CD4-positive, CD25-positive, alpha-beta regulatory T cell (primary cell): Measurements from ENCODE around the gene MOB3B. TPM values are rescaled to one million over a fixed set of nuclear protein-coding genes. Genes with fewer than 3 reads are reported as not detected.
"Not testable (repeated sequence)": the region's sequence is repeated elsewhere in the genome, so short reads cannot be mapped to it uniquely, and the experiment has no call there.

Experiments
- ATAC-seq, 2 donors: fragments of 150-1000 bp; cut with Tn5 transposase; one replicate each; pipeline ENCODE4 v1.10.0; 2021; ENCODE audit warnings: low read depth in 2 of 2, moderate number of reproducible peaks in 2 of 2, moderate library complexity in 1 of 2
- DNase-seq, 3 donors: peaks; one replicate each; pipeline versions ENCODE4 v3.0.0 to v3.0.0-alpha.2; 2012 to 2022; ENCODE audit warnings: mixed read lengths in 1 of 3
- H3K27ac ChIP-seq: one replicate; pipeline ENCODE4 v1.7.0; 2013; ENCODE audit warnings: mild to moderate bottlenecking, low read length; ENCODE audit not compliant: insufficient read depth, poor library complexity, severe bottlenecking
- H3K27me3 ChIP-seq: one replicate; pipeline ENCODE4 v1.7.0; 2013; ENCODE audit warnings: low read length; ENCODE audit not compliant: control insufficient read depth, insufficient read depth
- H3K36me3 ChIP-seq: one replicate; pipeline ENCODE4 v1.7.0; 2013; ENCODE audit warnings: mild to moderate bottlenecking, low read length, moderate library complexity; ENCODE audit not compliant: control insufficient read depth, insufficient read depth
- H3K4me1 ChIP-seq: 2 replicates; pipeline ENCODE4 v1.7.0; 2013; ENCODE audit warnings: mild to moderate bottlenecking, low read length; ENCODE audit not compliant: insufficient read depth, control insufficient read depth, poor library complexity, severe bottlenecking
- H3K4me3 ChIP-seq: one replicate; pipeline ENCODE4 v1.7.0; 2013; ENCODE audit warnings: low read depth, mild to moderate bottlenecking, low read length, moderate library complexity
- H3K9me3 ChIP-seq, 2 experiments: 1 replicate in 1 of 2; 2 replicates in 1 of 2; pipeline ENCODE4 v1.7.0; 2013; ENCODE audit warnings: low read length in 2 of 2, mild to moderate bottlenecking in 1 of 2, moderate library complexity in 1 of 2; ENCODE audit not compliant: control insufficient read depth in 2 of 2
- H3K27ac Mint-ChIP-seq, 3 donors: one replicate each; pipeline ENCODE4 v1.8.0; 2020 to 2022; ENCODE audit warnings: mild to moderate bottlenecking in 3 of 3, mixed read lengths in 3 of 3, moderate library complexity in 2 of 3
- H3K27me3 Mint-ChIP-seq: one replicate; pipeline ENCODE4 v1.8.0; 2022; ENCODE audit warnings: mild to moderate bottlenecking, mixed read lengths
- H3K36me3 Mint-ChIP-seq: one replicate; pipeline ENCODE4 v1.8.0; 2020; ENCODE audit warnings: mixed read lengths
- H3K4me1 Mint-ChIP-seq, 4 donors: one replicate each; pipeline ENCODE4 v1.8.0; 2020 to 2022; ENCODE audit warnings: mixed read lengths in 4 of 4, mild to moderate bottlenecking in 1 of 4
- H3K4me3 Mint-ChIP-seq, 4 donors: one replicate each; pipeline ENCODE4 v1.8.0; 2020 to 2022; ENCODE audit warnings: mild to moderate bottlenecking in 4 of 4, mixed read lengths in 4 of 4, moderate library complexity in 3 of 4
- H3K9me3 Mint-ChIP-seq, 7 donors: one replicate each; pipeline ENCODE4 v1.8.0; 2020 to 2022; ENCODE audit warnings: mixed read lengths in 7 of 7, mild to moderate bottlenecking in 3 of 7, moderate library complexity in 2 of 7
- polyA plus RNA-seq, 4 donors: library from polyadenylated mRNA; unstranded; fragments of 300-500 nt; fragmentation: Illumina TruSeq; gene quantifications; one replicate each; pipeline ENCODE4 v1.2.3, GENCODE V29; 2021
- total RNA-seq: library from RNA; stranded (reverse); gene quantifications from one replicate; pipeline ENCODE4 v1.2.3, GENCODE V29; 2022

MOB3B gene
- total and polyA plus RNA-seq, 5 donors from 2014 or later: 0.02 to 0.12 (median 0.11) TPM; not detected in 2

DNA sequence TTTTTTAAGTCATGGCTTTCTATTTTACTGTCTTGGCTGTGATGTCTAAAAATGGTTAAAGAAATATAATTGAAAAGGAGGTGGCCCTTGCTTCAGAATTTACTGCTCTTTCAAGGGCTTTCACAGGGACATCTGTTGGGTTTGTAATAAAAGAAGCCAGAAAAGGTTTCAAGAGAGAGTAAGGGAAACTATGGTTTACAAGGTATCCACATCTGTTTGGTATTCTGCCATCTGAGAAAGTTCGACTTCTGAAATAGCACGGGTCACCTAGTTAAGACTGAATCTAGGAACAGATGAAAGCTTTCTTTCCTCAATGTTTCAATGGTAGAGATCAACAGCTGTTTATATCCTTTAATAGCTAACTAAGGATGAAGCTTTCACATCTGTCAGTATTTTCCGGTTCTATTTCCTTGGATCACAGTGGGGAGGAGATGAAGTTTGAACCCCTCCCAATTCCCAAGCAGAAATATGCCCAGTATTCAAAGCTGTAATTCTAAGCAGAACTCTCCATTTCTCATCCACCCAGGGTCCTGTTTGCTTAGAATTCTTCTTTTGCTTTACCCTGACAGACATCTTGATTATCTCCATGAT is 78.3 kb downstream of the MOB3B start:
- DNase-seq (no peak), ATAC-seq (no peak)
- Mint-ChIP-seq H3K27ac (no peak overlapping the region), H3K36me3 (peaks cover 3% of the 10 kb centered on the region), H3K9me3 (no peaks in the 10 kb centered on the region), H3K27me3 (no peaks in the 10 kb centered on the region), H3K4me1 (no peaks in the 10 kb centered on the region), H3K4me3 (no peak overlapping the region)
- Histone ChIP-seq H3K4me3 (no peak overlapping the region), H3K27me3 (no peaks in the 10 kb centered on the region), H3K9me3 (no peaks in the 10 kb centered on the region), H3K36me3 (no peaks in the 10 kb centered on the region), H3K27ac (no peak overlapping the region), H3K4me1 (no peaks in the 10 kb centered on the region)

DNA sequence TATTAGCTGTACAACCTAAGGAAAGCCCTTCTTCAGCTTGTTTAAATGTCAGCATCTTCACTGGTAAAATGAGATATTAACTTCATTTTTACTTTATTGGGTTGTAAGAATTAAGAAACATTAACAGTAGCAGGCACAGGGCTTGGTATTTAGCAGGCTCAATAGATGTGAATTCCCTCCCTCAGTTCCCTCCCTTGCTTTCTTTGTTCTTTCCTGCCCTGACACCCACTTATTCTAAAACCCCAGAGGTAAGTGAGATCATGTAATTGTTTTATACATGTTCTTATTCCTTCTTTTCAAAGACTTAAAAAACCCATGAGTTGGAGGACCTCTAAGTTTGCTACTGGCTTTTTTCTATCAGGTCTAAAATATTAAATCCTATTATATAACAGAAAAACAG is 78.9 kb downstream of the MOB3B start:
- H3K27ac Mint-ChIP-seq: no peak overlapping the region
- H3K4me1 Mint-ChIP-seq: no peaks in the 10 kb centered on the region
- H3K36me3 Mint-ChIP-seq: no peaks in the 10 kb centered on the region

DNA sequence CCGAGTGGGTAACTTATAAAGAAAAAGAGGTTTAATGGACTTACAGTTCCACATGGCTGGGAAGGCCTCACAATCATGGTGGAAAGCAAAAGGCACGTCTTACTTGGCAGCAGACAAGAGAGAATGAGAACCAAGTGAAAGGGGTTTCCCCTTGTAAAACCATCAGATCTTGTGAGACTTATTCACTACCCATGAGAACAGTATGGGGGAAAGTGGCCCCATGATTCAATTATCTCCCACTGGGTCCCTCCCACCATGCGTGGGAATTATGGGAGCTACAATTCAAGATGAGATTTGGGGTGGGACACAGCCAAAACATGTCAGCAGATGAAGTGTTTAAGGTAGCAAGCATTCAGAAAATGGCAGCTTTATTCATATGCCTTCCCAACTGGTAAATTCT is 81.3 kb downstream of the MOB3B start:
- not testable (repeated sequence) for H3K36me3 Mint-ChIP-seq, H3K27me3 Mint-ChIP-seq, ATAC-seq, H3K4me1 Mint-ChIP-seq, H3K27me3 ChIP-seq, H3K9me3 ChIP-seq, H3K27ac Mint-ChIP-seq, DNase-seq, H3K27ac ChIP-seq, H3K9me3 Mint-ChIP-seq, H3K4me3 ChIP-seq, H3K4me1 ChIP-seq, H3K4me3 Mint-ChIP-seq, H3K36me3 ChIP-seq

More for the DNA sequence above, 78.9 kb downstream of the MOB3B start:
- no peak overlapping the region for H3K4me3 Mint-ChIP-seq
- DNase-seq (no peak), ATAC-seq (no peak)
- H3K27me3 Mint-ChIP-seq: no peaks in the 10 kb centered on the region
- Histone ChIP-seq H3K4me3 (no peak overlapping the region), H3K27me3 (no peaks in the 10 kb centered on the region), H3K4me1 (no peaks in the 10 kb centered on the region), H3K9me3 (no peaks in the 10 kb centered on the region), H3K27ac (no peak overlapping the region), H3K36me3 (no peaks in the 10 kb centered on the region)
- H3K9me3 Mint-ChIP-seq: no peaks in the 10 kb centered on the region

DNA sequence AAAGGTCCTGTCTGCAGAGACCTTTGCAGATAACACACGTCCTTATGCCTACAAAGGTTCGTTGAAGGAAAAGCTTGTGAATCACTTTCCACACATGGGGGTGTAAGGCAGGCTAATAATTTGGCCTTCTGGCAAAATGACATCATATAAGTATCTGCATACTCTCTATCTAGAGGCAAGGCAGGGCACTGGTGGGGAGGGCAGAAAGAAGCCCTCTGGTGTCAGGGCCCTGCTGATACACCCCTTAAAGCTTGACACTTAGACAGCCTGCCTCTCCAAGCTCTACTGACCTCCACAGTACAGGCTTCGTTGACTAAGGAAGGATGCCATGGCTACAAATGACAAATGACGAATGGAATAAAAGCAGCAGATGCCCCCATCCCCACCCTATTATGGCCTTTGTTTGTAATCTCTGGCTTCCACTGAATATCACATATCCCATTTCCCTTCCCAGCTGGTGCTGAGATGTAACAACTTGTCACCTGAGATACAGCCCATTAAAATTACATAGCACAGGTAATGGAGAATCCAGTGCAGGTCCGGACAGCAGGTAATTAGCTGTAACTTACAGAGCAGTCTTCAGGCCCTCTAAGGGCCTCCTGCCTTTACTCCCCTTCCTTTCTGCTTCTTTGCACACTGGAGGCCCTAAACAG is 82.5 kb downstream of the MOB3B start:
- Histone ChIP-seq H3K4me1 (no peaks in the 10 kb centered on the region), H3K9me3 (no peaks in the 10 kb centered on the region), H3K27me3 (no peaks in the 10 kb centered on the region), H3K36me3 (no peaks in the 10 kb centered on the region), H3K27ac (no peak overlapping the region), H3K4me3 (no peak overlapping the region)
- Mint-ChIP-seq H3K27me3 (no peaks in the 10 kb centered on the region), H3K9me3 (no peaks in the 10 kb centered on the region), H3K27ac (no peak overlapping the region), H3K36me3 (no peaks in the 10 kb centered on the region), H3K4me1 (no peaks in the 10 kb centered on the region), H3K4me3 (no peak overlapping the region)
- ATAC-seq (no peak), DNase-seq (no peak)

DNA sequence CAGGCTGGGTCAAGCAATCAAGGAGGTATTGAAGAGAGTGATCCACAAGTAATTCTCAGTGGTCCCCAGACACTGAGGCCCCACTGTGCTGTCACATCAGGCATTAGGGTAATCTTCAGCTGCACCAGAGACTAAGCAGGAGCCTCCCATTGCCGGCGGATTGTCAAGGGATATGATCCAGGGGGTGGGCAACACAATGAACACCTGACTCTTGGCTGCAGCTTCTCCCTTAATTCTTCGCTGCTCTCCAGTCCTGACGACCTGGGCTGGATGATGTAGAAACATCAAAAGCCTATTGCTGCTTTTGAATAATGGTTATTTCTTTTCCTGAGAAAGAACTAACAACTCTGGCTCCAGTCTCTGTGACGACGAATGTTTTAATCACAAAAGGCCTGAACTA is 83.9 kb downstream of the MOB3B start:
- ATAC-seq (no peak), DNase-seq (no peak)
- Histone ChIP-seq H3K4me1 (no peaks in the 10 kb centered on the region), H3K4me3 (no peak overlapping the region), H3K36me3 (no peaks in the 10 kb centered on the region), H3K9me3 (no peaks in the 10 kb centered on the region), H3K27ac (no peak overlapping the region), H3K27me3 (no peaks in the 10 kb centered on the region)
- Mint-ChIP-seq H3K4me3 (no peak overlapping the region), H3K4me1 (no peaks in the 10 kb centered on the region), H3K9me3 (no peaks in the 10 kb centered on the region), H3K36me3 (no peaks in the 10 kb centered on the region), H3K27me3 (no peaks in the 10 kb centered on the region), H3K27ac (no peak overlapping the region)

DNA sequence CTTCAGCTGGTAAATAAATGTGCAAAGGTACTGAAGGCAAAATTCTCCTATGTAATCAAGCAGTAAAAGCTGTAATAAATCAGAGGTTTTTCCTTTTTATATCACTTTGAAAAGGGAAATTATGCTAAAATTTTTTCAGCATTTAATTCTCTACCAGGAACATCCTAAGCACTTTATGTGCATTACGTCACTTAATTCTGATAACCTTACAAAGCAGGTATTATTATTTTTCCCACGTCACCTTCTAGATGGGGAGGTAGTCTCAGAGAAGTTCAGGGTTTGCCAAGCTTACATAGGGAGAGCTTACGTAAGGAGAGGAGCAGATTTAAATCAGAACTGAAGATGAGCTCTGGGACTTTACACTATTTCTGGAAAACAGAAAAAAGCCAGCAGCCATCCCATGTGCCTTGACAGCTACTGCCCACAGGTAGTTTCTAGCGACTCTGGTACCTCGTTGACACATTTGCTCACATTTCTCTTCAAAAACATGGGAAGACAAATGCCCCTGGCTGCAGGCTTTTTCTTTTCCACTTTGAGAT is 84.5 kb downstream of the MOB3B start:
- Histone ChIP-seq H3K9me3 (no peaks in the 10 kb centered on the region), H3K4me3 (no peak overlapping the region), H3K27me3 (no peaks in the 10 kb centered on the region), H3K27ac (no peak overlapping the region), H3K36me3 (no peaks in the 10 kb centered on the region), H3K4me1 (no peaks in the 10 kb centered on the region)
- no peaks in the 10 kb centered on the region for H3K9me3 Mint-ChIP-seq
- H3K36me3 Mint-ChIP-seq: no peaks in the 10 kb centered on the region
- H3K4me1 Mint-ChIP-seq: no peaks in the 10 kb centered on the region
- H3K4me3 Mint-ChIP-seq: no peak overlapping the region
- DNase-seq (no peak), ATAC-seq (no peak)
- H3K27me3 Mint-ChIP-seq: no peaks in the 10 kb centered on the region
- no peak overlapping the region for H3K27ac Mint-ChIP-seq

DNA sequence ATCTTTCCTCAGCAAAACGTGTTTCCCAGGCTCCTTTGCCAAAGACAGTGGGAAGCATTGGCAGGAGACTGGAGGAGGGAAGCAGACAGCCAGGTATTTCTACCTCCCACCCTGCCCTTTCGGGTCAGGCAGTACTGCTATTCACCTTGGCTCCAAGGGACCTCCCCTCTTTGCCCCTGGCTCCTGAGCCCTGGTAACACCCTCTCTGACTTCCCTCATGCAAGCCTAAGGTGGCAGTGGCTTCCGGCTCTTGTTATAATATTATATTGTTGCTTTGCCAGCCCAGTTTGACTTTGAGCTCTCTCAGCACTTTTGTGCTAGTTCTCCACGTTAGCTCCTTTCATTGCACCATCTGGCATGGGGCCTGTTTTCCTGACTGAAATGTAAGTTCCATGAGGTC is 87.2 kb downstream of the MOB3B start:
- DNase-seq (no peak), ATAC-seq (no peak)
- no peaks in the 10 kb centered on the region for H3K4me1 ChIP-seq
- no peaks in the 10 kb centered on the region for H3K27me3 ChIP-seq
- Mint-ChIP-seq H3K27ac (no peak overlapping the region), H3K9me3 (no peaks in the 10 kb centered on the region), H3K36me3 (no peaks in the 10 kb centered on the region), H3K4me1 (no peaks in the 10 kb centered on the region), H3K4me3 (no peak overlapping the region), H3K27me3 (no peaks in the 10 kb centered on the region)
- H3K27ac ChIP-seq: no peak overlapping the region
- no peaks in the 10 kb centered on the region for H3K9me3 ChIP-seq
- H3K4me3 ChIP-seq: no peak overlapping the region
- H3K36me3 ChIP-seq: no peaks in the 10 kb centered on the region

DNA sequence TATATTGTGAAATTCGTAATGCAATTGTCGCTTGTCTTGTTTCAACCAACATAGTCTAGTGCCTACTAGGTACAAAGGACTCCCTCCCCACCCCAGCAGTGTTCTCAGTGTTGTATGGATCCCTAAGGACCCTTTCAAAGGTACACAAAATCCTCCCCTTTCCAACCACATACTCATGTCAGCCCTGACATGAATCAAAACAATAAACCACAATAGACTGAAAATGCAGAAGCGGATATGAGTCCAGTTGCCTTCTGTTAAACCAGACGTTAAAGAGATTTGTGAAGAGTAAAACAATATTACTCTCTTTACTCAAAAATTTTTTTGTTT is 87.9 kb downstream of the MOB3B start:
- no peaks in the 10 kb centered on the region for H3K9me3 ChIP-seq
- no peak overlapping the region for H3K27ac Mint-ChIP-seq
- DNase-seq (no peak), ATAC-seq (no peak)
- H3K9me3 Mint-ChIP-seq: no peaks in the 10 kb centered on the region
- no peaks in the 10 kb centered on the region for H3K27me3 ChIP-seq
- H3K27me3 Mint-ChIP-seq: no peaks in the 10 kb centered on the region
- no peak overlapping the region for H3K4me3 Mint-ChIP-seq
- H3K4me1 Mint-ChIP-seq: no peaks in the 10 kb centered on the region
- H3K4me1 ChIP-seq: no peaks in the 10 kb centered on the region
- no peak overlapping the region for H3K27ac ChIP-seq
- H3K36me3 ChIP-seq: no peaks in the 10 kb centered on the region
- H3K36me3 Mint-ChIP-seq: no peaks in the 10 kb centered on the region
- H3K4me3 ChIP-seq: no peak overlapping the region
